ENCODE results near the gene DHRS7B. TPM values are rescaled to one million over a fixed set of nuclear protein-coding genes. Genes with fewer than 3 reads are reported as not detected.
"Not testable (repeated sequence)": the region's sequence is repeated elsewhere in the genome, so short reads cannot be mapped to it uniquely, and the experiment has no call there.

DHRS7B gene
- total RNA-seq, 1 donor from 2014 or later = 24.7 TPM

DNA sequence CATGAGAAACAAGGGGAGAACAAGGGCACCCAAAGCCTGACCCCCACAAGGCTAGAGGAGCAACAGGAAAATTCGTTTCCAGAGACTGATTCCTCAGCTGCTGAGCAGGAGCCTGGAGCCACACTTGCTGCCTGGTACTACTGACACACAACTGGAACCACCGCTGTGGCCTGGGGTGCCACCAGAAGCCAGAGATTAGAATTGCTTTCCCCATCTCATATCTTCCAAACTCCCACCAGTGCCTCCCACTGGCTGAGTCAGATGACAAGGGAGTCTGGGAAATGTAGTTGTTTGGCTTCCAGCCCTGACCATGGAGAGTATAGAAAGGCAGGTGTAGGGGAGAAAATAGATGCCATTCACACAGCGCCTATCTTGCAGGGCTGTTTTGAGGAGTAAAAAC lies 91.3 kb downstream of the DHRS7B start:
- Histone ChIP-seq H3K27me3 (ENCODE audit: control insufficient read depth, insufficient read depth, low read length) (no peaks in the 10 kb centered on the region), H3K4me3 (ENCODE audit: low read depth, low read length) (no peak overlapping the region), H3K36me3 (ENCODE audit: control insufficient read depth, insufficient read depth, low read length) (peaks cover 3% of the 10 kb centered on the region)
- no peak for FAIRE-seq
- no peak for TF ChIP-seq CTCF (IDR thresholded peaks at IDR 0.05; ENCODE audit: insufficient read depth, low read length, severe bottlenecking)
- DNase-seq (ENCODE audit: low read depth) = no peak

DNA sequence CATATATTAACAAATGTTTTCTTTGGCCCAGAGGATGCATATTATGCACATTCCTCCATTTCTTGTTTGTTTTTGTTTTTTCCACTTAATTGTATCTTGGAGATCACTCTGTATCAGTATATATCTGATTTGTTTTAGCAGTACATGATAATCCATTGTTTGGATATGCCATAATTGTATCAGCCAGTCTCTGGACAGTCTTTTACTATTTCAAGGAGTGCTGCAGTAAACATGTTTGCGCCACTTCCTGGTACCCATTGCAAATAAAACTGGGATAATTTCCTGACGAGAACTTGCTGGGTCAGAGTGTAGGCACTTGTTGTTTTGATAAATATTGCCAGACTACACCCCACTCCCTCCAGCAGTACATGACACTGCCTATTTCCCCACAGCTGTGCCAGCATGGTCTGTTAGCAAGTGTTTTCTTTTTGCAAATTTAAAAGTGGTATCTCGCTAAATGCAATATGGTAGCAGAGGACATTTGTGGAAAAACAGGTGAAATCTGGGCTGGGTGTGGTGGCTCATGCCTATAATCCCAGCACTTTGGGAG lies 92.1 kb downstream of the DHRS7B start:
- FAIRE-seq = no peak
- DNase-seq (ENCODE audit: low read depth) = no peak
- TF ChIP-seq CTCF (IDR thresholded peaks at IDR 0.05; ENCODE audit: insufficient read depth, low read length, severe bottlenecking) = no peak
- no peaks in the 10 kb centered on the region for H3K27me3 ChIP-seq (ENCODE audit: control insufficient read depth, insufficient read depth, low read length)
- H3K4me3 ChIP-seq (ENCODE audit: low read depth, low read length) = no peak overlapping the region
- H3K36me3 ChIP-seq (ENCODE audit: control insufficient read depth, insufficient read depth, low read length) = peaks cover 3% of the 10 kb centered on the region

GRCh38 chr17:21223086-21223485 lies 96.3 kb downstream of the DHRS7B start:
- Histone ChIP-seq H3K27me3 (ENCODE audit: control insufficient read depth, insufficient read depth, low read length) (no peaks in the 10 kb centered on the region), H3K36me3 (ENCODE audit: control insufficient read depth, insufficient read depth, low read length) (peaks cover 2% of the 10 kb centered on the region), H3K4me3 (ENCODE audit: low read depth, low read length) (no peak overlapping the region)
- DNase-seq (ENCODE audit: low read depth) (no peak), FAIRE-seq (no peak)
- TF ChIP-seq CTCF (IDR thresholded peaks at IDR 0.05; ENCODE audit: insufficient read depth, low read length, severe bottlenecking) = no peak

DNA sequence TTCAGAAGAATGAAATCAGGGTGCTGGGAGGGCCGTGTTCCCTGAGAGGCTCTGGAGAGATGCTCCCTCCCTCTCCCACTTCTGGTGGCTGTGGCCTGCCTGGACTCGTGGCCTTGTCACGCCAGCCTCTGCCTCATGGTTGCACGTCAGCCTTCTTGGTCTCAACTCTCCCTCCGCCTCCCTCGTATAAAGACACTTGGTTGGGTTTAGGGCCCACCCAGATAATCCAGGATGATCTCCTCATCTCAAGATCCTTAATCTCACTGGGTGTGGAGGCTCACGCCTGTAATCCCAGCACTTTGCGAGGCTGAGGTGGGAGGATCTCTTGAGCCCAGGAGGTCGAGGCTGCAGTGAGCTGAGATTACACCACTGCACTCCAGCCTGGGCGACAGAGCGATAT lies 100.5 kb downstream of the DHRS7B start:
- not testable (repeated sequence) for FAIRE-seq; DNase-seq (ENCODE audit: low read depth)

DNA sequence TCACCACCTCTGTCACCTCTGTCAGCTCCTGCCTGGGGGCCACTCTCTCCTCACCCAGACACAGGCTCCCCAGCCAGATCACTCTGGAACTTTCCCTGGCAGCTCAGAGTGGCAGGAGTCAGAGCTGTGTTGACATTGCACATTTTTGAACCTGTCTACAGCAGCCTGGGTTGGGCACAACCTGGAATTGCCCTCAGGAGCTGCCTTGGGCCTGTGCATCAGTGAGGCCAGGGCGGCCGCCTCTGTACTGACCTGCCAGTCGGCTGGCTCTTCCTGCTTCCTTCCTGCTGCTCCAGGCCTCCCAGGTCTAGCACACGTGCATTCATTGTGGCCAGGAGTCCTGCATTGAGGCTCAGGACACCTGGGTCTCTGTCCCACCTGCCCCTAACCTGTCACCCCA lies 101.3 kb downstream of the DHRS7B start:
- DNase-seq (ENCODE audit: low read depth) (no peak), FAIRE-seq (no peak)
- TF ChIP-seq CTCF (IDR thresholded peaks at IDR 0.05; ENCODE audit: insufficient read depth, low read length, severe bottlenecking) = no peak
- no peaks in the 10 kb centered on the region for H3K27me3 ChIP-seq (ENCODE audit: control insufficient read depth, insufficient read depth, low read length)
- no peaks in the 10 kb centered on the region for H3K36me3 ChIP-seq (ENCODE audit: control insufficient read depth, insufficient read depth, low read length)
- H3K4me3 ChIP-seq (ENCODE audit: low read depth, low read length) = no peak overlapping the region

More for the DNA sequence above, 100.5 kb downstream of the DHRS7B start:
- H3K4me3 ChIP-seq (ENCODE audit: low read depth, low read length); H3K36me3 ChIP-seq (ENCODE audit: control insufficient read depth, insufficient read depth, low read length); H3K27me3 ChIP-seq (ENCODE audit: control insufficient read depth, insufficient read depth, low read length): not testable (repeated sequence)

DNA sequence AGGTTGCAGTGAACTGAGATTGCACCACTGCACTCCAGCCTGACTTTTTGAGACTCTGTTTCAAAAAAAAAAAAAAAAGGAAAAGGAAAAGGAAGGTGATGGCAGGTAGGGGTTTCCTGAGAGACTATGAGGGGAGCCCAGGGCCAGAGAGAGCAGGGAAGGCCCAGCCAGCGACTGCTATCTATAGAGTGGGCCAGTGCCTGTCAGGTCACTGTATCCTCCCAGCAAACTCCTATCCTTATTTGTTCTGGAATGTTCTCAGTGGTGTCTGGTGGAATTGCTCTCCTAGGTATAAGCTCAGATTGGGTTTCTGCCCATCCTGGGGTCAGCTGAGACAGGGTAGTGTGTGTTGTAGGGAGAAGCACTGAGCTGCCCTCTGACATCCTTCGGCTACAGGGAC lies 102.1 kb downstream of the DHRS7B start:
- Histone ChIP-seq H3K27me3 (ENCODE audit: control insufficient read depth, insufficient read depth, low read length) (no peaks in the 10 kb centered on the region), H3K4me3 (ENCODE audit: low read depth, low read length) (no peak overlapping the region), H3K36me3 (ENCODE audit: control insufficient read depth, insufficient read depth, low read length) (no peaks in the 10 kb centered on the region)
- no peak for FAIRE-seq
- DNase-seq (ENCODE audit: low read depth) = no peak
- no peak for TF ChIP-seq CTCF (IDR thresholded peaks at IDR 0.05; ENCODE audit: insufficient read depth, low read length, severe bottlenecking)
